HEK293 (cell line): ENCODE measurements around the gene ARID4A.

Experiments
- OSR2 ChIP-seq: fragments of 450-650 bp; formaldehyde crosslinking; IDR thresholded peaks from 2 replicates; pipeline ENCODE4 v1.5.1; 2016; ENCODE audit warnings: missing biosample characterization, missing genetic modification characterization
- ZBTB1 ChIP-seq: fragments of 450-650 bp; formaldehyde crosslinking; IDR thresholded peaks from 2 replicates; pipeline ENCODE4 v1.5.1; 2016; ENCODE audit warnings: missing biosample characterization, missing genetic modification characterization
- ZBTB17 ChIP-seq: fragments of 450-650 bp; formaldehyde crosslinking; IDR thresholded peaks from 2 replicates; pipeline ENCODE4 v1.5.1; 2016; ENCODE audit warnings: missing biosample characterization, missing genetic modification characterization
- ZIC2 ChIP-seq: fragments of 450-650 bp; formaldehyde crosslinking; IDR thresholded peaks from 2 replicates; pipeline ENCODE4 v1.5.1; 2016; ENCODE audit warnings: missing biosample characterization, missing genetic modification characterization
- ZNF121 ChIP-seq: fragments of 450-650 bp; formaldehyde crosslinking; IDR thresholded peaks from 2 replicates; pipeline ENCODE4 v1.5.1; 2016; ENCODE audit warnings: missing biosample characterization, missing genetic modification characterization
- ZNF510 ChIP-seq: fragments of 450-650 bp; formaldehyde crosslinking; IDR thresholded peaks from 2 replicates; pipeline ENCODE4 v1.5.1; 2018; ENCODE audit warnings: mild to moderate bottlenecking, missing genetic modification characterization, missing biosample characterization; ENCODE audit not compliant: insufficient replicate concordance
- ZNF548 ChIP-seq: fragments of 450-650 bp; formaldehyde crosslinking; IDR thresholded peaks from 2 replicates; pipeline ENCODE4 v1.5.1; 2016; ENCODE audit warnings: missing biosample characterization, missing genetic modification characterization
- ZNF623 ChIP-seq: fragments of 450-650 bp; formaldehyde crosslinking; IDR thresholded peaks from 2 replicates; pipeline ENCODE4 v1.5.1; 2016; ENCODE audit warnings: missing biosample characterization, missing genetic modification characterization
- ZNF777 ChIP-seq: fragments of 450-650 bp; formaldehyde crosslinking; IDR thresholded peaks from 2 replicates; pipeline ENCODE4 v1.5.1; 2017; ENCODE audit warnings: missing biosample characterization, missing genetic modification characterization, borderline replicate concordance
- TF ChIP-seq, protein P1 (sequence below): fragments of 450-650 bp; formaldehyde crosslinking; IDR thresholded peaks from 2 replicates; pipeline ENCODE4 v1.5.1; 2016; ENCODE audit warnings: missing biosample characterization, missing genetic modification characterization
- TF ChIP-seq, protein P2 (sequence below): fragments of 450-650 bp; formaldehyde crosslinking; IDR thresholded peaks from 2 replicates; pipeline ENCODE4 v1.5.1; 2016; ENCODE audit warnings: missing biosample characterization, missing genetic modification characterization
- TF ChIP-seq, protein P3 (sequence below): fragments of 450-650 bp; formaldehyde crosslinking; IDR thresholded peaks from 2 replicates; pipeline ENCODE4 v1.5.1; 2016; ENCODE audit warnings: missing biosample characterization, missing genetic modification characterization
- TF ChIP-seq, protein P4 (sequence below): fragments of 450-650 bp; formaldehyde crosslinking; conservative IDR thresholded peaks from 2 replicates; pipeline ENCODE4 v1.5.1; 2016; ENCODE audit warnings: low read depth, missing biosample characterization, missing genetic modification characterization

DNA sequence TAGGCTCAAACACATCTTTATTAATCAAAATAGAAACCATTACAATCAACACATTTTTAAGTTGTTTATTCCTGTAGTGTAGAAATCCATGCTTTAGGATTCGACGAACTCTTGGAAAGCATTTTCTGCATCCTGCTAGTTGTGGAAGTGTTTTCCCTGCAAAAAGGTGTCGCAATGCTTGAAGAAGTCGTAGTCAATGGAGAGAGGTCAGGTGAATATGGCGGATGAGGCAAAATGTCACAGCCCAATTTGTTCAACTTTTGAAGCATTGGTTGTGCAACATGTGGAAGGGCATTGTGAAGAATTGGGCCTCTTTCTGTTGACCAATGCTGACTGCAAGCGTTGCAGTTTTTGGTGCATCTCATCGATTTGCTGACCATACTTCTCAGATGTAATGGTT is 4.2 kb upstream of the ARID4A start:
- TF ChIP-seq ZNF623 (tag by site-specific recombination) (no peak), ZNF510 (tag by site-specific recombination) (no peak), ZBTB17 (tag by site-specific recombination) (no peak), ZNF548 (tag by site-specific recombination) (no peak), ZNF777 (tag by site-specific recombination) (no peak), ZNF121 (no peak), ZIC2 (tag by site-specific recombination) (no peak), OSR2 (tag by site-specific recombination) (no peak), ZBTB1 (tag by site-specific recombination) (no peak)
- TF ChIP-seq, protein P1, sequence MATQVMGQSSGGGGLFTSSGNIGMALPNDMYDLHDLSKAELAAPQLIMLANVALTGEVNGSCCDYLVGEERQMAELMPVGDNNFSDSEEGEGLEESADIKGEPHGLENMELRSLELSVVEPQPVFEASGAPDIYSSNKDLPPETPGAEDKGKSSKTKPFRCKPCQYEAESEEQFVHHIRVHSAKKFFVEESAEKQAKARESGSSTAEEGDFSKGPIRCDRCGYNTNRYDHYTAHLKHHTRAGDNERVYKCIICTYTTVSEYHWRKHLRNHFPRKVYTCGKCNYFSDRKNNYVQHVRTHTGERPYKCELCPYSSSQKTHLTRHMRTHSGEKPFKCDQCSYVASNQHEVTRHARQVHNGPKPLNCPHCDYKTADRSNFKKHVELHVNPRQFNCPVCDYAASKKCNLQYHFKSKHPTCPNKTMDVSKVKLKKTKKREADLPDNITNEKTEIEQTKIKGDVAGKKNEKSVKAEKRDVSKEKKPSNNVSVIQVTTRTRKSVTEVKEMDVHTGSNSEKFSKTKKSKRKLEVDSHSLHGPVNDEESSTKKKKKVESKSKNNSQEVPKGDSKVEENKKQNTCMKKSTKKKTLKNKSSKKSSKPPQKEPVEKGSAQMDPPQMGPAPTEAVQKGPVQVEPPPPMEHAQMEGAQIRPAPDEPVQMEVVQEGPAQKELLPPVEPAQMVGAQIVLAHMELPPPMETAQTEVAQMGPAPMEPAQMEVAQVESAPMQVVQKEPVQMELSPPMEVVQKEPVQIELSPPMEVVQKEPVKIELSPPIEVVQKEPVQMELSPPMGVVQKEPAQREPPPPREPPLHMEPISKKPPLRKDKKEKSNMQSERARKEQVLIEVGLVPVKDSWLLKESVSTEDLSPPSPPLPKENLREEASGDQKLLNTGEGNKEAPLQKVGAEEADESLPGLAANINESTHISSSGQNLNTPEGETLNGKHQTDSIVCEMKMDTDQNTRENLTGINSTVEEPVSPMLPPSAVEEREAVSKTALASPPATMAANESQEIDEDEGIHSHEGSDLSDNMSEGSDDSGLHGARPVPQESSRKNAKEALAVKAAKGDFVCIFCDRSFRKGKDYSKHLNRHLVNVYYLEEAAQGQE (tag by site-specific recombination), result no peak
- TF ChIP-seq, protein P2, sequence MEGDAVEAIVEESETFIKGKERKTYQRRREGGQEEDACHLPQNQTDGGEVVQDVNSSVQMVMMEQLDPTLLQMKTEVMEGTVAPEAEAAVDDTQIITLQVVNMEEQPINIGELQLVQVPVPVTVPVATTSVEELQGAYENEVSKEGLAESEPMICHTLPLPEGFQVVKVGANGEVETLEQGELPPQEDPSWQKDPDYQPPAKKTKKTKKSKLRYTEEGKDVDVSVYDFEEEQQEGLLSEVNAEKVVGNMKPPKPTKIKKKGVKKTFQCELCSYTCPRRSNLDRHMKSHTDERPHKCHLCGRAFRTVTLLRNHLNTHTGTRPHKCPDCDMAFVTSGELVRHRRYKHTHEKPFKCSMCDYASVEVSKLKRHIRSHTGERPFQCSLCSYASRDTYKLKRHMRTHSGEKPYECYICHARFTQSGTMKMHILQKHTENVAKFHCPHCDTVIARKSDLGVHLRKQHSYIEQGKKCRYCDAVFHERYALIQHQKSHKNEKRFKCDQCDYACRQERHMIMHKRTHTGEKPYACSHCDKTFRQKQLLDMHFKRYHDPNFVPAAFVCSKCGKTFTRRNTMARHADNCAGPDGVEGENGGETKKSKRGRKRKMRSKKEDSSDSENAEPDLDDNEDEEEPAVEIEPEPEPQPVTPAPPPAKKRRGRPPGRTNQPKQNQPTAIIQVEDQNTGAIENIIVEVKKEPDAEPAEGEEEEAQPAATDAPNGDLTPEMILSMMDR (tag by site-specific recombination), result no peak
- TF ChIP-seq, protein P3, sequence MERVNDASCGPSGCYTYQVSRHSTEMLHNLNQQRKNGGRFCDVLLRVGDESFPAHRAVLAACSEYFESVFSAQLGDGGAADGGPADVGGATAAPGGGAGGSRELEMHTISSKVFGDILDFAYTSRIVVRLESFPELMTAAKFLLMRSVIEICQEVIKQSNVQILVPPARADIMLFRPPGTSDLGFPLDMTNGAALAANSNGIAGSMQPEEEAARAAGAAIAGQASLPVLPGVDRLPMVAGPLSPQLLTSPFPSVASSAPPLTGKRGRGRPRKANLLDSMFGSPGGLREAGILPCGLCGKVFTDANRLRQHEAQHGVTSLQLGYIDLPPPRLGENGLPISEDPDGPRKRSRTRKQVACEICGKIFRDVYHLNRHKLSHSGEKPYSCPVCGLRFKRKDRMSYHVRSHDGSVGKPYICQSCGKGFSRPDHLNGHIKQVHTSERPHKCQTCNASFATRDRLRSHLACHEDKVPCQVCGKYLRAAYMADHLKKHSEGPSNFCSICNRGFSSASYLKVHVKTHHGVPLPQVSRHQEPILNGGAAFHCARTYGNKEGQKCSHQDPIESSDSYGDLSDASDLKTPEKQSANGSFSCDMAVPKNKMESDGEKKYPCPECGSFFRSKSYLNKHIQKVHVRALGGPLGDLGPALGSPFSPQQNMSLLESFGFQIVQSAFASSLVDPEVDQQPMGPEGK (tag by site-specific recombination), result no peak
- TF ChIP-seq, protein P4, sequence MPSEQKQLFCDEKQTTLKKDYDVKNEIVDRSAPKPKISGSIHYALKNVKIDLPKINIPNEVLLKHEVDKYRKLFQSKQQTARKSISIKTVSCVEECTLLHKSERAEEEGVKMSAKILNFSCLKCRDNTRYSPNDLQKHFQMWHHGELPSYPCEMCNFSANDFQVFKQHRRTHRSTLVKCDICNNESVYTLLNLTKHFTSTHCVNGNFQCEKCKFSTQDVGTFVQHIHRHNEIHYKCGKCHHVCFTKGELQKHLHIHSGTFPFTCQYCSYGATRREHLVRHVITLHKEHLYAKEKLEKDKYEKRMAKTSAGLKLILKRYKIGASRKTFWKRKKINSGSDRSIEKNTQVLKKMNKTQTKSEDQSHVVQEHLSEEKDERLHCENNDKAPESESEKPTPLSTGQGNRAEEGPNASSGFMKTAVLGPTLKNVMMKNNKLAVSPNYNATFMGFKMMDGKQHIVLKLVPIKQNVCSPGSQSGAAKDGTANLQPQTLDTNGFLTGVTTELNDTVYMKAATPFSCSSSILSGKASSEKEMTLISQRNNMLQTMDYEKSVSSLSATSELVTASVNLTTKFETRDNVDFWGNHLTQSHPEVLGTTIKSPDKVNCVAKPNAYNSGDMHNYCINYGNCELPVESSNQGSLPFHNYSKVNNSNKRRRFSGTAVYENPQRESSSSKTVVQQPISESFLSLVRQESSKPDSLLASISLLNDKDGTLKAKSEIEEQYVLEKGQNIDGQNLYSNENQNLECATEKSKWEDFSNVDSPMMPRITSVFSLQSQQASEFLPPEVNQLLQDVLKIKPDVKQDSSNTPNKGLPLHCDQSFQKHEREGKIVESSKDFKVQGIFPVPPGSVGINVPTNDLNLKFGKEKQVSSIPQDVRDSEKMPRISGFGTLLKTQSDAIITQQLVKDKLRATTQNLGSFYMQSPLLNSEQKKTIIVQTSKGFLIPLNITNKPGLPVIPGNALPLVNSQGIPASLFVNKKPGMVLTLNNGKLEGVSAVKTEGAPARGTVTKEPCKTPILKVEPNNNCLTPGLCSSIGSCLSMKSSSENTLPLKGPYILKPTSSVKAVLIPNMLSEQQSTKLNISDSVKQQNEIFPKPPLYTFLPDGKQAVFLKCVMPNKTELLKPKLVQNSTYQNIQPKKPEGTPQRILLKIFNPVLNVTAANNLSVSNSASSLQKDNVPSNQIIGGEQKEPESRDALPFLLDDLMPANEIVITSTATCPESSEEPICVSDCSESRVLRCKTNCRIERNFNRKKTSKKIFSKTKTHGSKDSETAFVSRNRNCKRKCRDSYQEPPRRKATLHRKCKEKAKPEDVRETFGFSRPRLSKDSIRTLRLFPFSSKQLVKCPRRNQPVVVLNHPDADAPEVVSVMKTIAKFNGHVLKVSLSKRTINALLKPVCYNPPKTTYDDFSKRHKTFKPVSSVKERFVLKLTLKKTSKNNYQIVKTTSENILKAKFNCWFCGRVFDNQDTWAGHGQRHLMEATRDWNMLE (tag by site-specific recombination), result no peak
